WTC11 (cell line): ENCODE results near the gene TPT1.

Experiments
- JUN ChIP-seq: sonication (generic); formaldehyde crosslinking; IDR thresholded peaks from 2 replicates; pipeline ENCODE4 v1.8.0; 2023; ENCODE audit warnings: mild to moderate bottlenecking, missing genetic modification reagents
- PRRX2 ChIP-seq: fragments of 250-450 bp; sonication (Bioruptor Pico); IDR thresholded peaks from 2 replicates; pipeline ENCODE4 v1.8.0; 2021; ENCODE audit warnings: mild to moderate bottlenecking
- TF ChIP-seq, protein P1 (sequence below): sonication (generic); formaldehyde crosslinking; IDR thresholded peaks from 2 replicates; pipeline ENCODE4 v1.8.1; 2022; ENCODE audit warnings: low read depth, mild to moderate bottlenecking, moderate library complexity, missing genetic modification reagents, borderline replicate concordance
- TF ChIP-seq, protein P2 (sequence below): fragments of 200-600 bp; IDR thresholded peaks from 2 replicates; pipeline ENCODE4 v1.8.0; 2022; ENCODE audit warnings: antibody characterized with exemption
- TF ChIP-seq, protein P3 (sequence below): sonication (generic); formaldehyde crosslinking; IDR thresholded peaks from 2 replicates; pipeline ENCODE4 v1.8.0; 2022; ENCODE audit warnings: mild to moderate bottlenecking, missing genetic modification reagents
- TF ChIP-seq, protein P4 (sequence below): fragments of 250-450 bp; sonication (Bioruptor Pico); IDR thresholded peaks from 2 replicates; pipeline ENCODE4 v1.8.0; 2021; ENCODE audit warnings: mild to moderate bottlenecking
- TF ChIP-seq, protein P5 (sequence below): sonication (generic); formaldehyde crosslinking; IDR thresholded peaks from 2 replicates; pipeline ENCODE4 v1.8.0; 2023; ENCODE audit warnings: missing genetic modification reagents, mild to moderate bottlenecking, borderline replicate concordance
- TF ChIP-seq, protein P6 (sequence below): sonication (generic); formaldehyde crosslinking; IDR thresholded peaks from 2 replicates; pipeline ENCODE4 v1.8.1; 2023; ENCODE audit warnings: mild to moderate bottlenecking, missing genetic modification reagents

DNA sequence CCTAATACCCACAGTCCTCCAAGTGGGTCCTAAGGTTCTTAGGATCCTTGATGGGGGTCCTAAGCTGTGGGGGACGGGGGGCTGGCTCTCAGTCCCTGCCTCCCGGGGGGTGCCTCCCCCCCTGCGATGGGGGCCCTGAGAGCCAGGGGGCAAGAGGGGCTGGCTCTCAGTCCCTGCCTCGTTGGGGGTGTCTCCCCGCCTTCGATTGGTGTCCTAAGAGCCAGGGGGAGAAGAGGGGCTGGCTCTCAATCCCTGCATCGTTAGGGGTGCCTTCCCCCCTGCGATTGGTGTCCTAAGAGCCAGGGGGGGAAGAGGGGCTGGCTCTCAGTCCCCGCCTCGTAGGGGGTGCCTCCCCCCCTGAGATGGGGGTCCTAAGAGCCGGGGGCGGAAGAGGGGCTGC is 40.2 kb upstream of the TPT1 start:
- TF ChIP-seq, protein P1, sequence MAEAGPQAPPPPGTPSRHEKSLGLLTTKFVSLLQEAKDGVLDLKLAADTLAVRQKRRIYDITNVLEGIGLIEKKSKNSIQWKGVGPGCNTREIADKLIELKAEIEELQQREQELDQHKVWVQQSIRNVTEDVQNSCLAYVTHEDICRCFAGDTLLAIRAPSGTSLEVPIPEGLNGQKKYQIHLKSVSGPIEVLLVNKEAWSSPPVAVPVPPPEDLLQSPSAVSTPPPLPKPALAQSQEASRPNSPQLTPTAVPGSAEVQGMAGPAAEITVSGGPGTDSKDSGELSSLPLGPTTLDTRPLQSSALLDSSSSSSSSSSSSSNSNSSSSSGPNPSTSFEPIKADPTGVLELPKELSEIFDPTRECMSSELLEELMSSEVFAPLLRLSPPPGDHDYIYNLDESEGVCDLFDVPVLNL (CRISPR knock-in tag) = no peak
- TF ChIP-seq, protein P2, sequence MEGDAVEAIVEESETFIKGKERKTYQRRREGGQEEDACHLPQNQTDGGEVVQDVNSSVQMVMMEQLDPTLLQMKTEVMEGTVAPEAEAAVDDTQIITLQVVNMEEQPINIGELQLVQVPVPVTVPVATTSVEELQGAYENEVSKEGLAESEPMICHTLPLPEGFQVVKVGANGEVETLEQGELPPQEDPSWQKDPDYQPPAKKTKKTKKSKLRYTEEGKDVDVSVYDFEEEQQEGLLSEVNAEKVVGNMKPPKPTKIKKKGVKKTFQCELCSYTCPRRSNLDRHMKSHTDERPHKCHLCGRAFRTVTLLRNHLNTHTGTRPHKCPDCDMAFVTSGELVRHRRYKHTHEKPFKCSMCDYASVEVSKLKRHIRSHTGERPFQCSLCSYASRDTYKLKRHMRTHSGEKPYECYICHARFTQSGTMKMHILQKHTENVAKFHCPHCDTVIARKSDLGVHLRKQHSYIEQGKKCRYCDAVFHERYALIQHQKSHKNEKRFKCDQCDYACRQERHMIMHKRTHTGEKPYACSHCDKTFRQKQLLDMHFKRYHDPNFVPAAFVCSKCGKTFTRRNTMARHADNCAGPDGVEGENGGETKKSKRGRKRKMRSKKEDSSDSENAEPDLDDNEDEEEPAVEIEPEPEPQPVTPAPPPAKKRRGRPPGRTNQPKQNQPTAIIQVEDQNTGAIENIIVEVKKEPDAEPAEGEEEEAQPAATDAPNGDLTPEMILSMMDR = no peak
- TF ChIP-seq, protein P3, sequence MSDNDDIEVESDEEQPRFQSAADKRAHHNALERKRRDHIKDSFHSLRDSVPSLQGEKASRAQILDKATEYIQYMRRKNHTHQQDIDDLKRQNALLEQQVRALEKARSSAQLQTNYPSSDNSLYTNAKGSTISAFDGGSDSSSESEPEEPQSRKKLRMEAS (CRISPR knock-in tag) = no peak
- TF ChIP-seq, protein P4, sequence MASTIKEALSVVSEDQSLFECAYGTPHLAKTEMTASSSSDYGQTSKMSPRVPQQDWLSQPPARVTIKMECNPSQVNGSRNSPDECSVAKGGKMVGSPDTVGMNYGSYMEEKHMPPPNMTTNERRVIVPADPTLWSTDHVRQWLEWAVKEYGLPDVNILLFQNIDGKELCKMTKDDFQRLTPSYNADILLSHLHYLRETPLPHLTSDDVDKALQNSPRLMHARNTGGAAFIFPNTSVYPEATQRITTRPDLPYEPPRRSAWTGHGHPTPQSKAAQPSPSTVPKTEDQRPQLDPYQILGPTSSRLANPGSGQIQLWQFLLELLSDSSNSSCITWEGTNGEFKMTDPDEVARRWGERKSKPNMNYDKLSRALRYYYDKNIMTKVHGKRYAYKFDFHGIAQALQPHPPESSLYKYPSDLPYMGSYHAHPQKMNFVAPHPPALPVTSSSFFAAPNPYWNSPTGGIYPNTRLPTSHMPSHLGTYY (CRISPR knock-in tag) = no peak
- TF ChIP-seq, protein P5, sequence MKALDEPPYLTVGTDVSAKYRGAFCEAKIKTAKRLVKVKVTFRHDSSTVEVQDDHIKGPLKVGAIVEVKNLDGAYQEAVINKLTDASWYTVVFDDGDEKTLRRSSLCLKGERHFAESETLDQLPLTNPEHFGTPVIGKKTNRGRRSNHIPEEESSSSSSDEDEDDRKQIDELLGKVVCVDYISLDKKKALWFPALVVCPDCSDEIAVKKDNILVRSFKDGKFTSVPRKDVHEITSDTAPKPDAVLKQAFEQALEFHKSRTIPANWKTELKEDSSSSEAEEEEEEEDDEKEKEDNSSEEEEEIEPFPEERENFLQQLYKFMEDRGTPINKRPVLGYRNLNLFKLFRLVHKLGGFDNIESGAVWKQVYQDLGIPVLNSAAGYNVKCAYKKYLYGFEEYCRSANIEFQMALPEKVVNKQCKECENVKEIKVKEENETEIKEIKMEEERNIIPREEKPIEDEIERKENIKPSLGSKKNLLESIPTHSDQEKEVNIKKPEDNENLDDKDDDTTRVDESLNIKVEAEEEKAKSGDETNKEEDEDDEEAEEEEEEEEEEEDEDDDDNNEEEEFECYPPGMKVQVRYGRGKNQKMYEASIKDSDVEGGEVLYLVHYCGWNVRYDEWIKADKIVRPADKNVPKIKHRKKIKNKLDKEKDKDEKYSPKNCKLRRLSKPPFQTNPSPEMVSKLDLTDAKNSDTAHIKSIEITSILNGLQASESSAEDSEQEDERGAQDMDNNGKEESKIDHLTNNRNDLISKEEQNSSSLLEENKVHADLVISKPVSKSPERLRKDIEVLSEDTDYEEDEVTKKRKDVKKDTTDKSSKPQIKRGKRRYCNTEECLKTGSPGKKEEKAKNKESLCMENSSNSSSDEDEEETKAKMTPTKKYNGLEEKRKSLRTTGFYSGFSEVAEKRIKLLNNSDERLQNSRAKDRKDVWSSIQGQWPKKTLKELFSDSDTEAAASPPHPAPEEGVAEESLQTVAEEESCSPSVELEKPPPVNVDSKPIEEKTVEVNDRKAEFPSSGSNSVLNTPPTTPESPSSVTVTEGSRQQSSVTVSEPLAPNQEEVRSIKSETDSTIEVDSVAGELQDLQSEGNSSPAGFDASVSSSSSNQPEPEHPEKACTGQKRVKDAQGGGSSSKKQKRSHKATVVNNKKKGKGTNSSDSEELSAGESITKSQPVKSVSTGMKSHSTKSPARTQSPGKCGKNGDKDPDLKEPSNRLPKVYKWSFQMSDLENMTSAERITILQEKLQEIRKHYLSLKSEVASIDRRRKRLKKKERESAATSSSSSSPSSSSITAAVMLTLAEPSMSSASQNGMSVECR = no peak
- no peak for TF ChIP-seq JUN
- no peak for TF ChIP-seq PRRX2 (CRISPR knock-in tag)
- TF ChIP-seq, protein P6, sequence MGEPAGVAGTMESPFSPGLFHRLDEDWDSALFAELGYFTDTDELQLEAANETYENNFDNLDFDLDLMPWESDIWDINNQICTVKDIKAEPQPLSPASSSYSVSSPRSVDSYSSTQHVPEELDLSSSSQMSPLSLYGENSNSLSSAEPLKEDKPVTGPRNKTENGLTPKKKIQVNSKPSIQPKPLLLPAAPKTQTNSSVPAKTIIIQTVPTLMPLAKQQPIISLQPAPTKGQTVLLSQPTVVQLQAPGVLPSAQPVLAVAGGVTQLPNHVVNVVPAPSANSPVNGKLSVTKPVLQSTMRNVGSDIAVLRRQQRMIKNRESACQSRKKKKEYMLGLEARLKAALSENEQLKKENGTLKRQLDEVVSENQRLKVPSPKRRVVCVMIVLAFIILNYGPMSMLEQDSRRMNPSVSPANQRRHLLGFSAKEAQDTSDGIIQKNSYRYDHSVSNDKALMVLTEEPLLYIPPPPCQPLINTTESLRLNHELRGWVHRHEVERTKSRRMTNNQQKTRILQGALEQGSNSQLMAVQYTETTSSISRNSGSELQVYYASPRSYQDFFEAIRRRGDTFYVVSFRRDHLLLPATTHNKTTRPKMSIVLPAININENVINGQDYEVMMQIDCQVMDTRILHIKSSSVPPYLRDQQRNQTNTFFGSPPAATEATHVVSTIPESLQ (CRISPR knock-in tag) = no peak
